H1 (cell line): ENCODE measurements around the gene CCL22. TPM values are rescaled to one million over a fixed set of nuclear protein-coding genes. Genes with fewer than 3 reads are reported as not detected.

Experiments
- CTCF ChIA-PET: fragments of 300-600 bp; sonication (Branson Sonifier 250); formaldehyde crosslinking; loops from one replicate; lab custom pipeline; 2021; ENCODE audit not compliant: partially characterized antibody; lab: Charles Lee
- POLR2A ChIA-PET: fragments of 300-600 bp; sonication (Branson Sonifier 250); formaldehyde crosslinking; loops from one replicate; lab custom pipeline; 2021; ENCODE audit warnings: inconsistent platforms; ENCODE audit not compliant: partially characterized antibody; lab: Charles Lee
- DNase-seq, 2 experiments: peaks; one replicate each; pipeline versions ENCODE4 v3.0.0 to v3.0.0-alpha.2; 2010 to 2022; ENCODE audit warnings: low spot score in 2 of 2, low read depth in 1 of 2, mixed read lengths in 1 of 2
- FAIRE-seq: peaks from 2 replicates; lab custom pipeline; 2011; peaks lifted over from hg19 to GRCh38; lab: Jason Lieb, UNC
- H2AFZ ChIP-seq: 2 replicates; pipeline ENCODE4 v1.8.1; 2012; ENCODE audit warnings: low read length, inconsistent platforms
- H2AK5ac ChIP-seq: 2 replicates; pipeline ENCODE4 v1.6.1; 2013; ENCODE audit warnings: low read depth, low read length
- H2BK120ac ChIP-seq: replicated peaks from 2 replicates; pipeline ENCODE3; 2013; ENCODE audit warnings: low read depth, low read length, inconsistent platforms
- H2BK12ac ChIP-seq: 2 replicates; pipeline ENCODE4 v1.6.1; 2013; ENCODE audit warnings: low read depth, low read length
- H2BK15ac ChIP-seq: 2 replicates; pipeline ENCODE4 v1.6.1; 2013; ENCODE audit warnings: low read length
- H2BK20ac ChIP-seq: 2 replicates; pipeline ENCODE4 v1.6.1; 2013; ENCODE audit warnings: low read length
- H2BK5ac ChIP-seq: 2 replicates; pipeline ENCODE4 v1.6.1; 2013; ENCODE audit warnings: low read depth, low read length
- H3K14ac ChIP-seq: 2 replicates; pipeline ENCODE4 v1.6.1; 2013; ENCODE audit warnings: inconsistent platforms; ENCODE audit not compliant: insufficient read length
- H3K18ac ChIP-seq: 2 replicates; pipeline ENCODE4 v1.6.1; 2013; ENCODE audit warnings: low read length; ENCODE audit errors: extremely low read depth
- H3K23ac ChIP-seq: 2 replicates; pipeline ENCODE4 v1.6.1; 2013; ENCODE audit warnings: inconsistent platforms; ENCODE audit not compliant: insufficient read length
- H3K23me2 ChIP-seq: 2 replicates; pipeline ENCODE4 v1.6.1; 2013; ENCODE audit warnings: low read depth, low read length
- H3K27ac ChIP-seq: 2 replicates; pipeline ENCODE4 v1.6.1; 2011; ENCODE audit warnings: low read depth, low read length, inconsistent platforms
- H3K27me3 ChIP-seq, 4 experiments: replicated peaks in 1 of 4; 1 replicate in 1 of 4; 2 replicates in 3 of 4; pipeline versions ENCODE4 v1.6.1 to v1.8.1; 2011 to 2013; ENCODE audit warnings: low read length in 3 of 4, mild to moderate bottlenecking in 3 of 4, inconsistent platforms in 2 of 4, mixed read lengths in 2 of 4, moderate library complexity in 1 of 4; ENCODE audit not compliant: control insufficient read depth in 3 of 4, insufficient read depth in 3 of 4; ENCODE audit errors: extremely low read depth in 1 of 4
- H3K36me3 ChIP-seq, 4 experiments: 2 replicates each; pipeline versions ENCODE4 v1.6.1 to v1.8.1; 2011 to 2013; ENCODE audit warnings: mild to moderate bottlenecking in 4 of 4, low read length in 3 of 4, moderate library complexity in 2 of 4, control low read depth in 1 of 4, inconsistent platforms in 1 of 4; ENCODE audit not compliant: insufficient read depth in 4 of 4, control insufficient read depth in 2 of 4
- H3K4ac ChIP-seq: replicated peaks from 2 replicates; pipeline ENCODE3; 2013; ENCODE audit warnings: low read length, low read depth, mixed read lengths, inconsistent platforms; ENCODE audit not compliant: insufficient read length
- H3K4me1 ChIP-seq, 4 experiments: replicated peaks in 1 of 4; 1 replicate in 1 of 4; 2 replicates in 3 of 4; pipeline versions ENCODE4 v1.6.1 to v1.8.1; 2011 to 2013; ENCODE audit warnings: low read length in 3 of 4, inconsistent platforms in 2 of 4, mixed read lengths in 1 of 4; ENCODE audit not compliant: insufficient read depth in 4 of 4, control insufficient read depth in 3 of 4
- H3K4me2 ChIP-seq, 2 experiments: 2 replicates each; pipeline versions ENCODE4 v1.6.1 to v1.8.1; 2011 to 2013; ENCODE audit warnings: low read depth in 2 of 2, low read length in 2 of 2, control low read depth in 1 of 2, inconsistent platforms in 1 of 2, mild to moderate bottlenecking in 1 of 2; ENCODE audit not compliant: insufficient read depth in 1 of 2
- H3K4me3 ChIP-seq, 4 experiments: fragments of 200-600, 300-600 bp in 1 of 4; sonication (generic), shearing (Covaris generic), sonication (Bioruptor Twin) in 1 of 4; 2 replicates each; pipeline versions ENCODE4 v1.5.1 to v1.8.1; 2011 to 2016; ENCODE audit warnings: low read length in 4 of 4, low read depth in 3 of 4, control low read depth in 2 of 4, inconsistent platforms in 2 of 4, mild to moderate bottlenecking in 2 of 4, mixed read lengths in 1 of 4, moderate library complexity in 1 of 4; ENCODE audit not compliant: insufficient read depth in 2 of 4; ENCODE audit errors: extremely low read depth in 1 of 4
- H3K56ac ChIP-seq: replicated peaks from 2 replicates; pipeline ENCODE3; 2013; ENCODE audit warnings: low read depth, mild to moderate bottlenecking, mixed read lengths, low read length, inconsistent platforms; ENCODE audit not compliant: insufficient read length
- H3K79me1 ChIP-seq: 2 replicates; pipeline ENCODE4 v1.6.1; 2013; ENCODE audit warnings: low read depth, low read length, control low read depth
- H3K79me2 ChIP-seq, 2 experiments: 2 replicates each; pipeline versions ENCODE4 v1.6.1 to v1.8.1; 2012 to 2013; ENCODE audit warnings: low read length in 2 of 2, mild to moderate bottlenecking in 2 of 2, inconsistent platforms in 1 of 2; ENCODE audit not compliant: insufficient read depth in 2 of 2, control insufficient read depth in 1 of 2
- H3K9ac ChIP-seq, 4 experiments: replicated peaks in 1 of 4; 1 replicate in 1 of 4; 2 replicates in 3 of 4; pipeline versions ENCODE4 v1.6.1 to v1.8.1; 2011 to 2013; ENCODE audit warnings: low read depth in 3 of 4, low read length in 3 of 4, control low read depth in 2 of 4, mild to moderate bottlenecking in 2 of 4, moderate library complexity in 2 of 4, inconsistent platforms in 1 of 4; ENCODE audit errors: extremely low read depth in 1 of 4
- H3K9me3 ChIP-seq, 2 experiments: 2 replicates each; pipeline versions ENCODE4 v1.6.1 to v1.8.1; 2012 to 2013; ENCODE audit warnings: mild to moderate bottlenecking in 2 of 2, moderate library complexity in 2 of 2, control low read depth in 1 of 2, inconsistent platforms in 1 of 2, low read depth in 1 of 2, low read length in 1 of 2, mixed read lengths in 1 of 2; ENCODE audit not compliant: insufficient read depth in 2 of 2
- H4K20me1 ChIP-seq, 2 experiments: replicated peaks in 1 of 2; 2 replicates each; pipeline versions ENCODE3 to v1.8.1; 2011 to 2013; ENCODE audit warnings: inconsistent platforms in 2 of 2, low read length in 2 of 2, mild to moderate bottlenecking in 1 of 2; ENCODE audit not compliant: insufficient read depth in 2 of 2, control insufficient read depth in 1 of 2
- H4K5ac ChIP-seq: 2 replicates; pipeline ENCODE4 v1.6.1; 2013; ENCODE audit warnings: low read length, low read depth, mixed read lengths, inconsistent platforms; ENCODE audit not compliant: insufficient read length
- H4K8ac ChIP-seq: 2 replicates; pipeline ENCODE4 v1.8.0; 2013; ENCODE audit warnings: mild to moderate bottlenecking, moderate library complexity, low read length, inconsistent platforms; ENCODE audit not compliant: insufficient read depth; ENCODE audit errors: extremely low read depth
- H4K91ac ChIP-seq: replicated peaks from 2 replicates; pipeline ENCODE3; 2013; ENCODE audit warnings: low read length, mixed read lengths, inconsistent platforms; ENCODE audit not compliant: insufficient read length
- ATF2 ChIP-seq: IDR thresholded peaks from 2 replicates; pipeline ENCODE4 v1.6.1; 2012; ENCODE audit warnings: low read length, inconsistent platforms
- CTBP2 ChIP-seq: IDR thresholded peaks from 2 replicates; pipeline ENCODE4 v1.7.0; 2011; ENCODE audit warnings: borderline replicate concordance, mild to moderate bottlenecking, moderate library complexity, mixed read lengths, low read length; ENCODE audit not compliant: insufficient read depth, insufficient read length
- POU5F1 ChIP-seq: IDR thresholded peaks from 2 replicates; pipeline ENCODE4 v1.6.1; 2011; ENCODE audit warnings: low read depth, mild to moderate bottlenecking, low read length, moderate library complexity
- RXRA ChIP-seq: IDR thresholded peaks from 2 replicates; pipeline ENCODE4 v1.6.1; 2011; ENCODE audit warnings: low read depth, mild to moderate bottlenecking, low read length, moderate library complexity; ENCODE audit not compliant: insufficient read depth
- WGBS, 2 experiments: shearing (Covaris generic) in 1 of 2; methylation state at CpG; one replicate each; pipeline versions ENCODE4 v1.1.6 to v1.1.7; 2013 to 2015; ENCODE audit warnings: low lambda C conversion rate in 2 of 2, mixed read lengths in 2 of 2, inconsistent platforms in 1 of 2, low coverage in 1 of 2, missing lambda C conversion rate in 1 of 2; ENCODE audit not compliant: insufficient replicate concordance in 2 of 2, insufficient coverage in 1 of 2, insufficient read length in 1 of 2; ENCODE audit errors: extremely low coverage in 1 of 2, missing lambda C conversion rate in 1 of 2; 5-methylcytosine and 5-hydroxymethylcytosine counted together
- polyA plus RNA-seq, 7 experiments: library from polyadenylated mRNA; depleted of rRNA in 3 of 7; stranded (reverse) in 5 of 7; unstranded in 2 of 7; fragments of >200 nt in 5 of 7; fragments of 200-250 nt in 2 of 7; gene quantifications; 1 replicate in 5 of 7; 2 replicates in 1 of 7; 4 replicates in 1 of 7; pipeline versions ENCODE4 v1.2.1 to v1.2.3, GENCODE V29; 2011 to 2013; ENCODE audit warnings: missing spikeins in 2 of 7, mixed read lengths in 2 of 7
- total RNA-seq: library from RNA; stranded (reverse); fragmentation: NEBNext Ultra II Directional; extraction: Animal tissue kit (Norgen Biotek cat#: 25700); gene quantifications from 2 replicates; pipeline ENCODE4 v1.2.1, GENCODE V29; 2021

Gene CCL22
- total and polyA plus RNA-seq, 2 of the 8 experiments (the other 6 are each of a cell fraction or from before 2014, with no cell fraction given) = not detected

GRCh38 chr16:57396786-57397185 is 38.2 kb downstream of the CCL22 start:
- Histone ChIP-seq H2BK120ac (no peak overlapping the region), H3K4me3 (no peak overlapping the region), H3K9me3 (no peaks in the 10 kb centered on the region), H3K14ac (no peak overlapping the region), H4K20me1 (no peaks in the 10 kb centered on the region), H4K8ac (no peak overlapping the region), H3K36me3 (no peaks in the 10 kb centered on the region), H4K5ac (no peak overlapping the region), H2BK15ac (no peak overlapping the region), H3K23me2 (no peaks in the 10 kb centered on the region), H3K4me1 (no peaks in the 10 kb centered on the region), H2BK12ac (no peak overlapping the region), H3K4me2 (no peak overlapping the region), H2BK20ac (no peak overlapping the region), H2AFZ (no peak overlapping the region), H4K91ac (no peak overlapping the region), H3K56ac (no peak overlapping the region), H2AK5ac (no peak overlapping the region), H3K27ac (no peak overlapping the region), H3K79me2 (no peaks in the 10 kb centered on the region), H2BK5ac (no peak overlapping the region), H3K79me1 (no peaks in the 10 kb centered on the region), H3K18ac (no peak overlapping the region), H3K23ac (no peak overlapping the region), H3K4ac (no peak overlapping the region), H3K27me3 (no peaks in the 10 kb centered on the region), H3K9ac (no peak overlapping the region)
- FAIRE-seq = no peak
- POLR2A ChIA-PET = no interaction called here
- WGBS, 2 experiments = 81% methylated on average over 4 of the region's 4 CpGs; no CpG with 5 or more reads in 1 of the 2 experiments
- CTCF ChIA-PET = interaction anchor here (1.6 to 12.3 kb wide), 2 partner anchors 21 to 50 kb away, joined by 3 to 71 read pairs; partner anchors contain the start of genes CIAPIN1 and COQ9
- no peak for DNase-seq
- no peak for TF ChIP-seq ATF2
- no peak for TF ChIP-seq CTBP2
- no peak for TF ChIP-seq RXRA
- no peak for TF ChIP-seq POU5F1
